ENCODE results near the gene NEXN. TPM values are rescaled to one million over a fixed set of nuclear protein-coding genes. Genes with fewer than 3 reads are reported as not detected.

The NEXN gene
- total RNA-seq, 2 donors from 2014 or later: 5.7 TPM

DNA sequence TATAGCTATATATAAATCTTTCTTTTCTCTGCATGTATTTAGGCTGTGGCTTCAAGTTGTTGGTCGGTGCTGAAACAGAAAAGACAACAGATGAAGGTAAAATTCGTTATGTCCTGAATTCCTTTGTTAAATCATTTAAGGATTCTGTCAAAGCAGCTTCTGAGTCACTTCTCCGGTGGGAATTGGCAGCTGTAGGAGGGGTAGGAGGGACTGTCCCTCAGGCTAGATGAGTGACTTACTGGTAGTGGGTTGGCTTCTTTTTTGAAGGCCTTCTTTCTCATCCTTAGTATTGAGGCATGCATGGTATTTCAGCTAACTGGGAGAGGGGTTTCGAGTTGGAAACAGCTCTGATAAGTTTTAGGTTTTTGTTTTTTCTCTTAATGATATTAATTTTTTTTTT, 22.1 kb upstream of the NEXN start:
- DNase-seq: no peak
- Mint-ChIP-seq H3K27me3 (ENCODE audit: insufficient read depth) (no peaks in the 10 kb centered on the region), H3K4me3 (no peak overlapping the region), H3K4me1 (peaks cover 7% of the 10 kb centered on the region), H3K9me3 (peaks cover 6% of the 10 kb centered on the region), H3K27ac (no peak overlapping the region), H3K36me3 (ENCODE audit: low read depth) (peaks cover 13% of the 10 kb centered on the region)
- WGBS, 2 experiments (ENCODE audit: insufficient coverage in 1 of 2, insufficient read length in 1 of 2): 75 to 84% methylated on average over 3 to 4 of the region's 4 CpGs
- H3K27me3 ChIP-seq (ENCODE audit: control insufficient read depth, insufficient read depth, low read length, poor library complexity, severe bottlenecking): no peaks in the 10 kb centered on the region
- H3K9me3 ChIP-seq (ENCODE audit: control insufficient read depth, low read length): no peaks in the 10 kb centered on the region
- H3K4me3 ChIP-seq (ENCODE audit: low read length): no peak overlapping the region
- H3K27ac ChIP-seq (ENCODE audit: low read depth, low read length): no peak overlapping the region
- H3K36me3 ChIP-seq (ENCODE audit: control insufficient read depth, insufficient read depth, low read length): peaks cover 3% of the 10 kb centered on the region
- H3K9ac ChIP-seq (ENCODE audit: extremely low read depth, low read length, poor library complexity, severe bottlenecking): no peak overlapping the region
- H3K4me1 ChIP-seq (ENCODE audit: control insufficient read depth, insufficient read depth, low read length): no peaks in the 10 kb centered on the region
- TF ChIP-seq, protein P1, sequence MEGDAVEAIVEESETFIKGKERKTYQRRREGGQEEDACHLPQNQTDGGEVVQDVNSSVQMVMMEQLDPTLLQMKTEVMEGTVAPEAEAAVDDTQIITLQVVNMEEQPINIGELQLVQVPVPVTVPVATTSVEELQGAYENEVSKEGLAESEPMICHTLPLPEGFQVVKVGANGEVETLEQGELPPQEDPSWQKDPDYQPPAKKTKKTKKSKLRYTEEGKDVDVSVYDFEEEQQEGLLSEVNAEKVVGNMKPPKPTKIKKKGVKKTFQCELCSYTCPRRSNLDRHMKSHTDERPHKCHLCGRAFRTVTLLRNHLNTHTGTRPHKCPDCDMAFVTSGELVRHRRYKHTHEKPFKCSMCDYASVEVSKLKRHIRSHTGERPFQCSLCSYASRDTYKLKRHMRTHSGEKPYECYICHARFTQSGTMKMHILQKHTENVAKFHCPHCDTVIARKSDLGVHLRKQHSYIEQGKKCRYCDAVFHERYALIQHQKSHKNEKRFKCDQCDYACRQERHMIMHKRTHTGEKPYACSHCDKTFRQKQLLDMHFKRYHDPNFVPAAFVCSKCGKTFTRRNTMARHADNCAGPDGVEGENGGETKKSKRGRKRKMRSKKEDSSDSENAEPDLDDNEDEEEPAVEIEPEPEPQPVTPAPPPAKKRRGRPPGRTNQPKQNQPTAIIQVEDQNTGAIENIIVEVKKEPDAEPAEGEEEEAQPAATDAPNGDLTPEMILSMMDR (conservative IDR thresholded peaks at IDR 0.05): no peak

DNA sequence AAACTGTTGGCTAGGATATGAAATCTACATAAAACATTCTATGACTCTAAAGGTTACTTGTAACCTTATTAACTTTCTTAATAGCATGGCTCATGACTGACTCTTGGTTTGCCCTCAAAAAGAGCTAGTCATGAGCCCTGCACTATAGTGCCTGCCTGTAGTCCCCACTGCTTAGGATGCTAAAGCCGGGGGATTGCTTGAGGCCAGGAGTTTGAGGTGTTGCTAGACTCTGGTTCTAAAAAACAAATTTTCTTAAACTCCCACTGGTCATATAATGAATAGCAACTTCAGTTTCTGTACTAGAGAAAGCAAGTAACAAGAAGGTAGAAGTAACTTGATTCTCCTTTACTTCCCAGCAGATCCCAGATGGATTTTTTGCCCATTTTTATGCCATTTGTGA, 15.8 kb upstream of the NEXN start:
- H3K4me3 Mint-ChIP-seq: no peak overlapping the region
- no peaks in the 10 kb centered on the region for H3K4me1 ChIP-seq (ENCODE audit: control insufficient read depth, insufficient read depth, low read length)

DNA sequence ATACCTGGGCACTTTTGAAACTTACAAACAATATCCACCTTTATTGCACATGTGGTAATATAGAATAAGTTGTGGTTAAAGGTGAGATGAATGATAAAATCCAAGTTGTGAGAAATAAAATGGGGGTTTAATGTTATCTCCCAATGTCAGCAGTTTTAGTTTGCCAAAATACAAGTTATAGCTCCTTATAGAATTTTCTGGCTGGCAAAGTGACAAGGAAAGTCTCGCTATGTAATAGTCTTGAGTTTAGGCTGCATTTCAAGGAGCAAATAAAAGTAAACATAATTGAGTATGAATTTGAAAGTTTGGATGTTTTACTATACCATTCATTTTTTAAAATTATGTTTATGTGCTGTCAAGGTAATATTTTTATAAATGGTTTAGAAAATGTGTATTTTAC, 15.0 kb upstream of the NEXN start:
- no peaks in the 10 kb centered on the region for H3K27me3 Mint-ChIP-seq (ENCODE audit: insufficient read depth)
- no peak overlapping the region for H3K4me3 Mint-ChIP-seq
- Histone ChIP-seq H3K9me3 (ENCODE audit: control insufficient read depth, low read length) (no peaks in the 10 kb centered on the region), H3K27ac (ENCODE audit: low read depth, low read length) (no peak overlapping the region), H3K9ac (ENCODE audit: extremely low read depth, low read length, poor library complexity, severe bottlenecking) (no peak overlapping the region), H3K36me3 (ENCODE audit: control insufficient read depth, insufficient read depth, low read length) (peaks cover 5% of the 10 kb centered on the region), H3K4me1 (ENCODE audit: control insufficient read depth, insufficient read depth, low read length) (no peaks in the 10 kb centered on the region), H3K27me3 (ENCODE audit: control insufficient read depth, insufficient read depth, low read length, poor library complexity, severe bottlenecking) (no peaks in the 10 kb centered on the region), H3K4me3 (ENCODE audit: low read length) (no peak overlapping the region)
- no peak for DNase-seq
- peaks cover 8% of the 10 kb centered on the region for H3K9me3 Mint-ChIP-seq
- H3K4me1 Mint-ChIP-seq: peaks cover 3% of the 10 kb centered on the region
- 100% methylated on average over 1 of the region's 1 CpG; no CpG with 5 or more reads in 1 of the 2 experiments for WGBS, 2 experiments (ENCODE audit: insufficient coverage in 1 of 2, insufficient read length in 1 of 2)
- peaks cover 9% of the 10 kb centered on the region for H3K36me3 Mint-ChIP-seq (ENCODE audit: low read depth)
- H3K27ac Mint-ChIP-seq: no peak overlapping the region
- TF ChIP-seq, protein P1 (conservative IDR thresholded peaks at IDR 0.05): no peak

More for the DNA sequence above, 15.8 kb upstream of the NEXN start:
- Mint-ChIP-seq H3K27me3 (ENCODE audit: insufficient read depth) (no peaks in the 10 kb centered on the region), H3K4me1 (peaks cover 7% of the 10 kb centered on the region), H3K9me3 (peaks cover 8% of the 10 kb centered on the region), H3K27ac (no peak overlapping the region), H3K36me3 (ENCODE audit: low read depth) (peaks cover 12% of the 10 kb centered on the region)
- TF ChIP-seq, protein P1 (conservative IDR thresholded peaks at IDR 0.05): no peak
- Histone ChIP-seq H3K9me3 (ENCODE audit: control insufficient read depth, low read length) (no peaks in the 10 kb centered on the region), H3K9ac (ENCODE audit: extremely low read depth, low read length, poor library complexity, severe bottlenecking) (no peak overlapping the region), H3K36me3 (ENCODE audit: control insufficient read depth, insufficient read depth, low read length) (peaks cover 8% of the 10 kb centered on the region), H3K4me3 (ENCODE audit: low read length) (no peak overlapping the region), H3K27ac (ENCODE audit: low read depth, low read length) (no peak overlapping the region), H3K27me3 (ENCODE audit: control insufficient read depth, insufficient read depth, low read length, poor library complexity, severe bottlenecking) (no peaks in the 10 kb centered on the region)
- no peak for DNase-seq
- WGBS, 2 experiments (ENCODE audit: insufficient coverage in 1 of 2, insufficient read length in 1 of 2): 83% methylated on average over 1 of the region's 1 CpG; no CpG with 5 or more reads in 1 of the 2 experiments
